Suprapubic skin (tissue), 3 donors: ENCODE measurements around the gene DVL1.

Experiments used
- POLR2AphosphoS5 ChIP-seq, 3 donors: sonication (generic); formaldehyde crosslinking; IDR thresholded peaks; one replicate each; pipeline ENCODE4 v1.6.1; 2017; ENCODE audit warnings: antibody characterized with exemption in 3 of 3
- TF ChIP-seq, protein P1 (sequence below), 2 donors: fragments of 200-600 bp in 1 of 2; fragments of 450-650 bp in 1 of 2; sonication (generic) in 1 of 2; IDR thresholded peaks; one replicate each; pipeline ENCODE4 v1.5.1; 2016 to 2019; ENCODE audit warnings: antibody characterized with exemption in 2 of 2, mild to moderate bottlenecking in 1 of 2, moderate library complexity in 1 of 2

DNA sequence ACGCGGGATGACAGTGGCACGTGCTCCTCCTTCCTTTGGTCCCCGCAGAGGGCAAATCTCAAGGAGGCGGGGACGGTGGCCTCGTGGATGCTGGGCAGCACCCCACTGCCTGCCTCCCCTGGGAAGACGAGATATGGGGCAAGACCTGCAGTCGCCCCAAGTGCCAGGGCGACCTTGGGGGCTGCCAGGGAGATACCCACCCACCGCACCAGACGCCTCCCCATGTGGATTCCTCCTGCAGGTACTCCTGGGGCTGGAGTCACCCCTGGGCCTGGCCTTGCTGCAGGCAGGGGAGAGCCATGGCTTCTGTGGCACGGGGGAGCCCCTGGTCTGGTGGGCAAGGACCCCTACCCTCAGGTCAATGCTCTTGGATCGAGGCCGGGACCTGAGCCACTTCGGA, 31.6 kb upstream of the DVL1 start:
- TF ChIP-seq, protein P1, sequence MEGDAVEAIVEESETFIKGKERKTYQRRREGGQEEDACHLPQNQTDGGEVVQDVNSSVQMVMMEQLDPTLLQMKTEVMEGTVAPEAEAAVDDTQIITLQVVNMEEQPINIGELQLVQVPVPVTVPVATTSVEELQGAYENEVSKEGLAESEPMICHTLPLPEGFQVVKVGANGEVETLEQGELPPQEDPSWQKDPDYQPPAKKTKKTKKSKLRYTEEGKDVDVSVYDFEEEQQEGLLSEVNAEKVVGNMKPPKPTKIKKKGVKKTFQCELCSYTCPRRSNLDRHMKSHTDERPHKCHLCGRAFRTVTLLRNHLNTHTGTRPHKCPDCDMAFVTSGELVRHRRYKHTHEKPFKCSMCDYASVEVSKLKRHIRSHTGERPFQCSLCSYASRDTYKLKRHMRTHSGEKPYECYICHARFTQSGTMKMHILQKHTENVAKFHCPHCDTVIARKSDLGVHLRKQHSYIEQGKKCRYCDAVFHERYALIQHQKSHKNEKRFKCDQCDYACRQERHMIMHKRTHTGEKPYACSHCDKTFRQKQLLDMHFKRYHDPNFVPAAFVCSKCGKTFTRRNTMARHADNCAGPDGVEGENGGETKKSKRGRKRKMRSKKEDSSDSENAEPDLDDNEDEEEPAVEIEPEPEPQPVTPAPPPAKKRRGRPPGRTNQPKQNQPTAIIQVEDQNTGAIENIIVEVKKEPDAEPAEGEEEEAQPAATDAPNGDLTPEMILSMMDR (IDR thresholded peaks at IDR 0.05): no peak
- TF ChIP-seq POLR2AphosphoS5 (IDR thresholded peaks at IDR 0.05): no peak
